CD1c-positive myeloid dendritic cell (primary cell): Measurements from ENCODE around the gene CHTOP.
A peak's percentile ranks its signal among the peaks of the same experiment; 100 is the strongest.
"Not testable (repeated sequence)": the region's sequence is repeated elsewhere in the genome, so short reads cannot be mapped to it uniquely, and the experiment has no call there.

Source experiments
- DNase-seq: peaks from one replicate; pipeline ENCODE4 v3.0.0-alpha.2; 2016; ENCODE audit errors: extremely low spot score

CHTOP gene

DNA sequence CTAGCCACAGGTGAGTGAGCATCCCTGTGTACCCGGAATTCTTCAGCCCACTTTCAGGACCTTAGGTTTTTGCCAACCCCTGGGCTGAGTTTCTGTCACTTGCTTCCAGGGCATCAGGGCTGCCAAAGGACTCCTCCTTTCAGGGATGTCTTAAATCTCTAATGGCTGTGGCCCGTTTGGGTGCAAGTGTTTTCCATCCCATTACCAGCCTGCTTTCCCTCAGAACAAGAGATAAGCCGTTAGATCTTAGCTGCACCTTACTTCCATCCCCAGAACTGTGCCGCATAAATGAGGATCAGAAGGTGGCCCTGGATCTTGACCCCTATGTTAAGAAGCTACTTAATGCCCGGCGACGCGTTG lies 25.3 kb downstream of the CHTOP start:
- no peak for DNase-seq

DNA sequence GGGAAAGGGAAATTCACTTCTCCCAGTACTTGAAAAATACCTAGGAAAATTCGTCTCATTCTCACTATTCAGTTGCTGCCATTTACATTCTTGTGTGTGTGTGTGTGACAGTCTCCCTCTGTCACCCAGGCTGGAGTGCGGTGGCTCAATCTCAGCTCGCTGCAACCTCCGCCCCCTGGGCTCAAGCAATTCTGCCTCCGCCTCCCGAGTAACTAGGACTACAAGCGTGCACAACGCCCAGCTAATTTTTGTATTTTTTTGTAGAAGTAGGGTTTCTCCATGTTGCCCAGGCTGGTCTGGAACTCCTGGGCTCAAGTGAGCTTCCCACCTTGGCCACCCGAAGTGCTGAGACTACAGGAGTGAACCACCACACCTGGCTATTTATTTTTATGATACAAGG lies 25.8 kb downstream of the CHTOP start:
- DNase-seq: no peak

DNA sequence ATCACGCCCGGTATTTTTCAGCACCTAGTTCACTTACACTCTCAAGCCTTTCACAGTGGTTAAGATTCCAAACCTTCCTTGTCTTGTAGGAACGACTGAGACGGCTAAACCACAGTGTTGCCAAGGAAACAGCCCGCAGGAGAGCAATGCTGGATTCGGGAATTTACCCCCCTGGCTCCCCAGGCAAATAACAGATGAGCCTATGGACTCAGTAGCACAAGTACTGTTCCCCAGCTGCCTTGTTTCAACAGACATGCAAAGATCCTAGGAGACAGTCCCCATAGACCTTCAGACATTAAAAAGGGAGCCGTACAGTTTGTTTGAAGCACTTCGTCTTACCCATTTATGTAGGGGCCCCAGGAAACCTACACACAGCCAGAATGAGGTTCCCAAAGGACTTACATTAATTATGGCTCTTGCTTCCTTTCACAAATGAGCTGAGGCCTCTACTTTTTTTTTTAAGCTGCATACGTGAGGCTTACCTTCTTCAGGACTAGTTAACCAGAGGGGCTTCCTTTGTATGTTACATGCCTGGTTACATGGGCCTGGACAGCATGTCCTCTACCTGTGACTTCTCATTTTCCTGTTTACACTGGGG lies 27.3 kb downstream of the CHTOP start:
- no peak for DNase-seq

DNA sequence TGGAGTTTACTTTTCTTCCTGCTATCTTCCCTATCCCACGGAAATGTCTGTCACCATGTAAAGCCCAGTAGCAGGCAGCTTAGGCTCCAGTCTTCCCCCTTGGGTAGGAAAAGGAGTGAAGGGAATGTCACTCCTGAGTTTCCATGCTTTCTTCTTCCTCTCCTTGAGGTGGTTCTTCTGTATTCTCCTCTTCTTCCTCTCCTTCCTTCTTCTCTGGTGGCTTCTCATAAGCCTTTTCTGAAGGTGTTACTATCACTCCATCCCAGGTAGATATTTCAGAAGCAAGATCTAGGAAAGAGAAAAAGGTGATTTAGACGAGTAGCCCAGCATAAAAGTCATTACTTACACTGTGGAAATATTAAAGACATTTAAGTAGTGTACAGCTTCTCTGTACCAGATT lies 28.4 kb downstream of the CHTOP start:
- DNase-seq: no peak

DNA sequence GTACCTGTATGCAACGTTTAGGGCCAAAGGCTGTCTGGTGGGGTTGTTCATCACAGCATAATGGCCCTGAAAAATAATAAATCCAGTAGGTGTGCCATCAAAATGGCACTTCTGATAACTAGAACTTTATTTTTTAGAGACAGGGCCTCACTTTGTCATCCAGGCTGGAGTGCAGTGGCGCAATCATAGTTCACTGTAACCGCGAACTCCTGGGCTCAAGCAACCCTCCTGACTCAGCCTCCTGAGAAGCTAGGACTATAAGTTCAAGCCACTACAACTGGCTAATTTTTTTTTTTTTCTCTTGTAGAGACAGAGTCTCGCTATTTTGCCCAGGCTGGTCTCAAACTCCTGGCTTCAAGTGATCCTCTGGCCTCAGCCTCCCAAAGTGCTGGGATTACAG lies 29.3 kb downstream of the CHTOP start:
- DNase-seq: no peak

DNA sequence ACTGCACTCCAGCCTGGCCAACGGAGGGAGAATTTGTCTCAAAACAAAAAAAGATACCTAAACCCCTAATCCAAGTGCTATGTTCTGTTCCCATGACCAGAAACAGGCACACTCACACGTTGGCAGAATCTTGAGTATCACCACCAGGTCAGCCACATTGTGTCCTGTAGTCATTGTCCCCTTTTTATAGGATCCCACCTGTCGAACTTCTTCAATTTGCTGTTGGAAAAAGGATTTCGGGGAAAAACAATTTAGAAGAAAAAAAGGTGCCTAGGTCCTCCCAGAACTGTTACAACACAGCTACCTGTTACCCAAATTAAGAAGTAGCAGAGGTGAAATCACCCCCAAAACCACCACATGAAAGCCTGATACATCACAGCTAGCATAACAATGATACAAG lies 33.6 kb downstream of the CHTOP start:
- no peak for DNase-seq

DNA sequence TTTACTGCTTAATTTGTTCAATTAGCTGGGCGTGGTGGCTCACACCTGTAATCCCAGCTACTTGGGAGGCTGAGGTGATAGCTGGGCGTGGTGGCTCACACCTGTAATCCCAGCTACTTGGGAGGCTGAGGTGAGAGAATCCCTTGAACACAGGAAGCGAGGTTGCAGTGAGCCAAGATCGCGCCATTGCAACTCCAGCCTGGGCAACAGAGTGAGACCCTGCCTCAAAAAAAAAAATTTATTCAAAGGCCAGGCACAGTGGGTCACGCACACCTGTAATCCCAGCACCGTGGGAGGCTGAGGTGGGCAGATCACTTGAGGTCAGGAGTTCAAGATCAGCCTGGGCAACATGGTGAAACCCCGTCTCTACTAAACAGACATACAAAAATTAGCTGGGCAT lies 34.8 kb downstream of the CHTOP start:
- not testable (repeated sequence) for DNase-seq

DNA sequence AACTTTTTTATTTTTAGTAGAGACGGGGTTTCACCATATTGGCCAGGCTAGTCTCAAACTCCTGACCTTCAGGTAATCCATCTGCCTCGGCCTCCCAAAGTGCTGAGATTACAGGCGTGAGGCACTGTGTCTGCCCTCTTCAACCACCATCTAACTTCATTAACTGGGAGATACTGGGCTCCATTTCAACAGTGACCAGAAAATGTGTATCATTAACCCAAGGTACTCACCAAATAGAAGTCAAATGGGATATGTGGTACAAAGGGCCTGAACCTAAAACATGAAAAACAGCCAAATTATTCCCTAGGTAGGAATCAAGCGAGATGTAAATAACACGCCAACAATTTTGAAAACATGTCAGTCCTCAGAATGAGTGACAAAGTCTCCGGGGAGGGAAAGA lies 35.7 kb downstream of the CHTOP start:
- DNase-seq: no peak

DNA sequence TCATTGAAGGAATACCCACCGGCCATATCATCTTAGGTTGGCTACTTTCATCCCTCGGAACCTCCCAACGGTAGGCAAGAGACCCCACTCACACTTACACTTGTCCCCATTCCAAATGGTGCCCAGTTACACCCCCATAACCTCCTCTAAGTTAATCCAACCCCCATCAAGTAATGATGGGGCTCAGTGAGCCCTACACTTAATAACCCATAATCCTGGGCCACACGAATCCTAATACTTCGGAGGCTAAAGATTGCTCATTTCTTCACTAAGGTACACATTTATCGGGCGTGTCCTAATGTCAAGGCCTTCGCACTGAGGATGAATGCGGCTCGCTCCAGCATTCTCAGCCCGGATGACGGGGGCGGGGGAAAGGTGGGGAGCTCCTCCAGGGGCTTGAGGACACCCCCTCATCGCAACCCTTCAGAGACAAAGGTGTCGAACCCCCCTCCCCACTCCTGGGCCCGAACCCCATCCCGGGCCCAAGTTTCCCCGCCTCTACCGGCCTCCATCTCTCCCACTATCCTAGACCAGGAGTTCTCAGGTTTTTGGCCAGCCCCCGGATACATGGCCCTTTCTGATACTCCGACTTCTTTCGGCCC lies 36.5 kb downstream of the CHTOP start:
- no peak for DNase-seq

DNA sequence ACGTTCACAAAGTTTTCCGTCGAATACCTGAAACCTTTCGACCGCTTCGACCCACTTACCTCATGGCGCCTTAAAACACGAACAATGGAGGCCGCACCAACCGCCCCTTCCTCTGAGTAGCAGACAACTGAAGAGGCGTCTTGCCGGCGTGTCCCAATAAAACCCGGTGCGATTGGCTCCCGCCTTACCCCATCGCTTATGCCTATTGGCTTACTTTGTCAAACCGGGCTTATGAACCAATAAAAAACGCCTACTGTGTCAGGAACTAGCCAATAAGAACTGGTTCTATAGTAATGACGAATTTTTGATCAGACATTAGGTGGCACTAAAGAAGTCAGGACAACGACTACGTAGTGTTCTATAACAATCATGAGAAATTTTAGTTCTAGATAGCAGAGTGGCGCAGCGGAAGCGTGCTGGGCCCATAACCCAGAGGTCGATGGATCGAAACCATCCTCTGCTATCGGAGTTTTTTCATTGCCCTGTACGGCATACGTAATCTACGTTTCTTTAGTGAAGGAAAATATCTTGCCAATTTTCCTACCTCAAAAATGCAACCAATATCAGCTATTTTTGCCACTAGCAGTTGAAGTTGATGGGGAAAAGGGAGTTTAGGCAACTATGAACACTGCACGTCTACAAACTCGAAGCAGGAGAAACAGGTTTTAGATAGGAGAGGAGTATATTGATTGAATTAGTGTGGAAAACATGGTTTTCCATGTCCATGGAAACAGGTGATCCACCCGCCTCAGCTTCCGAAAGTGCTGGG lies 37.2 kb downstream of the CHTOP start, which contains the start of gene ILF2:
Gene ILF2, minus strand, starts transcription at position 135 of the 769 bp plus-strand sequence. Its CDS starts 71 bp downstream, at position 64.
- peak; percentile 100 for DNase-seq

DNA sequence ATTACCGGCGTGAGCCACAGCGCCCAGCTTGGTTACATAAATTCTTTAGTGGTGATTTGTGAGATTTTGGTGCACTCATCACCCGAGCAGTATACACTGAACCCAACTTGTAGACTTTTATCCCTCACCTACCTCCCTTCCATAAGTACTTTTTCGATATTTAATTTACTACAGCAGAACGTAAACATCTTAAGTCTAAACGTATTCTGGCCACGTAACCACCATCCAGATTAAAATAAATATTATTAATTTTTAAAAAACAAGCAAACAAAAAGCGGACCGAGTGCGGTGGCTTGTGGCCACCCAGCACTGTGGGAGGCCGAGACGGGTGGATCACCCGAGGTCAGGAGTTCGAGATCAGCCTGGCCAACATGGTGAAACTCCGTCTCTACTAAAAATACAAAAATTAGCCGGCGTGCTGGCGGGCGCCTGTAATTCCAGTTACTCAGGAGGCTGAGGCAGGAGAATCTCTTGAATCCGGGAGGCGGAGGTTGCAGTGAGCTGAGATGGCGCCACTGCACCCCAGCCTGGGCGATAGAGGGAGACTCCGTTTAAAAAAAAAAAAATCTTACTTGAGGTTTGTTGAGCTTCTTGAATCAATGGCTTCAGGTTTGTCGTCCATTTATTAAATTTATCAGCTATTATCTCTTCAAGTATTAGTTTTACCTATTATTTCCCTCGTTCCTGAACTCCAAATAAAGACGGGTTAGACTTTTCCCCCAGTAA lies 37.9 kb downstream of the CHTOP start:
- DNase-seq: not testable (repeated sequence)

DNA sequence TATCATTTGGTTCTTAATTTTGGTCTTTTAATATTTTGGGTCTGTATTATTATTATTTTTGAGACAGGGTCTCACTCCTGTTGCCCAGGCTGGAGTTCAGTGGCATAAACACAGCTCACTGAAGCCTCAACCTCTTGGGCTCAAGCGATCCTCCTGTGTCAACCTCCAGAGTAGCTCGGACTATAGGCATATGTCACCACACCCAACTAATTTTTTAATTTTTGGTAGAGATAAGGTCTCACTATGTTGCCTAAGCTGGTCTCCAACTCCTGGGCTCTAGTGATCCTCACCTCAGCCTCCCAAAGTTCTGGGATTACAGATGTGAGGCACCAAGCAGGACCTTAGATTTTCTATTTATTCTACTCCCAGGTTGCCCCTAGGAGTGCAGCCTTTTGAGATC lies 39.6 kb downstream of the CHTOP start:
- no peak for DNase-seq

DNA sequence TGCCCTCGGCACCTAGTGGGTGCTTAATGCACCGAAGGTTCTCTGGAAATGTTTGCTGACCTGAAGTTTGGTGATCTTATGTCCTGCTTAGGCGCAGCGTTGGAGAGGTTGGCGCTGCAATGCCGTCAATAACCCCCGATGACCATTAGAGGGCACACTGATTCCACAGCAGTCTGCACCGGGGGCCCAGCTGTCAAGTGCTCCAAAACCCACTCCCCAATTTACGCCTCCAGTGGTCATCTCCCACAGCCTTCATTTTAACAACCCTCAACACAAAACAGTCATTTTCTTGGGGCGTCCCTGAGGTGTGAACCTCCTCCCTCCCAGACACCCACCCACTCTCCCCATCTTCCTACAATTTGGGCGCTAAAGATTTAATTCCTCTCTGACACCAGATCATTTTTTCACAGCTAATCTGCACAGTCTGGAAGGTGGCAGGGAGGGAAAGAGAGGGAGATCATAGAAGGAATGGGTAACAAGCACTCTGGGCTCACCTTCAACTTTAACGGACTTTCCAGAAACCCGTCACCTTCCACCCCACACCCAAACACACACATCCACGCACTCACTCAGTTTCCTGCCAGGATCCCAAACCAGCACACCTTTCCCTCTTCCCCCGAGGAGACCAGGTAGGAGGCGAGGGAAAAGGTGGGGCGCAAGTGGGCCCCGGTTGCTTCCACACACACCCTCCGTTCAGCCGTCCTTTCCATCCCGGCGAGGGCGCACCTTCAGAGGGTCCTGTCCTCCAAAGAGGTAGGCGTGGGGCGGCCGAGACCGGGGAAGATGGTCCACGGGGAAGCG lies 44.1 kb downstream of the CHTOP start:
- DNase-seq: peak; percentile 63

DNA sequence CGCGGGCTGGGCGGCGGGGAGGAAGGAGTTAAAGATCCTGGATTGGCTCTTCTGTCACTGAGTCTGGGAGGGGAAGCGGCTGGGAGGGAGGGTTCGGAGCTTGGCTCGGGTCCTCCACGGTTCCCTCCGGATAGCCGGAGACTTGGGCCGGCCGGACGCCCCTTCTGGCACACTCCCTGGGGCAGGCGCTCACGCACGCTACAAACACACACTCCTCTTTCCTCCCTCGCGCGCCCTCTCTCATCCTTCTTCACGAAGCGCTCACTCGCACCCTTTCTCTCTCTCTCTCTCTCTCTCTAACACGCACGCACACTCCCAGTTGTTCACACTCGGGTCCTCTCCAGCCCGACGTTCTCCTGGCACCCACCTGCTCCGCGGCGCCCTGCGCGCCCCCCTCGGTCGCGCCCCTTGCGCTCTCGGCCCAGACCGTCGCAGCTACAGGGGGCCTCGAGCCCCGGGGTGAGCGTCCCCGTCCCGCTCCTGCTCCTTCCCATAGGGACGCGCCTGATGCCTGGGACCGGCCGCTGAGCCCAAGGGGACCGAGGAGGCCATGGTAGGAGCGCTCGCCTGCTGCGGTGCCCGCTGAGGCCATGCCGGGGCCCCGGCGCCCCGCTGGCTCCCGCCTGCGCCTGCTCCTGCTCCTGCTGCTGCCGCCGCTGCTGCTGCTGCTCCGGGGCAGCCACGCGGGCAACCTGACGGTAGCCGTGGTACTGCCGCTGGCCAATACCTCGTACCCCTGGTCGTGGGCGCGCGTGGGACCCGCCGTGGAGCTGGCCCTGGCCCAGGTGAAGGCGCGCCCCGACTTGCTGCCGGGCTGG lies 44.9 kb downstream of the CHTOP start, which contains the start of gene NPR1:
Gene NPR1, plus strand, starts transcription at position 170 of the 818 bp plus-strand sequence. Its CDS starts 421 bp downstream, at position 591.
- DNase-seq: peak; percentile 46

DNA sequence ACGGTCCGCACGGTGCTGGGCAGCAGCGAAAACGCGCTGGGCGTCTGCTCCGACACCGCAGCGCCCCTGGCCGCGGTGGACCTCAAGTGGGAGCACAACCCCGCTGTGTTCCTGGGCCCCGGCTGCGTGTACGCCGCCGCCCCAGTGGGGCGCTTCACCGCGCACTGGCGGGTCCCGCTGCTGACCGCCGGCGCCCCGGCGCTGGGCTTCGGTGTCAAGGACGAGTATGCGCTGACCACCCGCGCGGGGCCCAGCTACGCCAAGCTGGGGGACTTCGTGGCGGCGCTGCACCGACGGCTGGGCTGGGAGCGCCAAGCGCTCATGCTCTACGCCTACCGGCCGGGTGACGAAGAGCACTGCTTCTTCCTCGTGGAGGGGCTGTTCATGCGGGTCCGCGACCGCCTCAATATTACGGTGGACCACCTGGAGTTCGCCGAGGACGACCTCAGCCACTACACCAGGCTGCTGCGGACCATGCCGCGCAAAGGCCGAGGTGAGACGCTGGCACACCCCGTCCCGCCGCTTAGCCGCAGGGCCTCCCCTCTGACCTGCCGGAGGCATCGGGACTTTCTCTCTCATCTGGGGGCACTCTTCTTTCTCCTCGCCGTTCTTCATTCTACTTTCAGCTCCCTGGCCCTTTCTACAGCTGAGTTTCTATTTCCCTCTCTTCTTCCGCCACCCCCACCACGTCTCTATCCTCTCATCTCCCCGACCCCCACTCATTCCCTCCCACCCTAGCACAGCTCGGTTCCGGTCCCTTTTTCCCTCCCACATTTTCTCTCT lies 45.7 kb downstream of the CHTOP start:
- DNase-seq: peak; percentile 39

DNA sequence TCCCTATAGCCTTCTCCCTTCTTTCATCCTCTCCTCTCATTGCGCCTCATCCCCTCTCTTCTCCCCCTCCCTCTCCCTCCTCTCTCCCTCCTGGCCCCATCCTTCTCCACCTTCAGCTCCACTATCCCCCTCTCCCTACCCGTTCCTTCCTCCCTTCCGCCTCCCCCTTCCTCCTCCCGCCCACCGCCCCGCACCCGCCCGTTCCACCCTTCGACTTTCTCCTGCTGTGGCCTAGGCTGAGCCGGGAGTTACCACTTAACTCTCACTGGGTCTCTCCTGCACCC lies 46.2 kb downstream of the CHTOP start:
- no peak for DNase-seq

DNA sequence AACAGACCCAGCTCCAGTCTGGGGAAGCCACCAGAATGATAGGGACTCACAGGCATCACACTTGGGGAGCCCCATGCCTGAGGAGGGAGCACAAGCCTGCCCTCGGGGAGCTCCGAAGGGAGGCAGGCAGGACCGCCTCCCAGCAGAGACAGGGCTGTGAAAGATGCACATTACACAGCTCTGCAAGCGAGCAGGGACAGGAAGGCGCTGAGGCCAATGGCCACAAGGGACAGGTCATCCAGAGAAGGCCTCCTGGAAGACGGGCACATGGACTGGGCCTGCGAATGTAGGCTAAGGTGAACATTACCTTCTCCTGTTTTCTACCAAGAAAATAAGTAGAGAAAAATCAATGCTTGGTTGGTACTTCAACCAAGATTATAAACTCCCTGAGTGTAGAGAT lies 48.9 kb downstream of the CHTOP start:
- DNase-seq: no peak

DNA sequence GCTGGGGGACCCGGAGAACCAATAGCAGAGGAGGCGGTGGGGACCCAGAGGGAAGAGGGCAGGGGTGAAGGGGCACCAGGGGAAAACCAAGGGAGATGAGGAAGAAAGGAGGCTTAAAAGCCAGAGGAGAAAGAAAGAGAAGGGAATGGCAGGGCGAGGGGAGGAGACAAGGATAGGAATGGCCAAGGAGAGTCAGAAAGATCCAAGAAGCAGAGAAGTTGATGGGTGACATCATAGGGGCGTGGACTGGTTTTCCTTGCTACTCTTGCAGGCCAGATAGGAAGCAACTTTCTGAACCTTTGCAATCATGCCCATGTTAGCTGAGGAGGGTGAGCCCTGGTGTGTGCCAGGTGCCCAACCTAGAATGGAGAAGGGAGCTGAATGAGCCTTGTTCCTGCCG lies 50.0 kb downstream of the CHTOP start:
- DNase-seq: no peak

DNA sequence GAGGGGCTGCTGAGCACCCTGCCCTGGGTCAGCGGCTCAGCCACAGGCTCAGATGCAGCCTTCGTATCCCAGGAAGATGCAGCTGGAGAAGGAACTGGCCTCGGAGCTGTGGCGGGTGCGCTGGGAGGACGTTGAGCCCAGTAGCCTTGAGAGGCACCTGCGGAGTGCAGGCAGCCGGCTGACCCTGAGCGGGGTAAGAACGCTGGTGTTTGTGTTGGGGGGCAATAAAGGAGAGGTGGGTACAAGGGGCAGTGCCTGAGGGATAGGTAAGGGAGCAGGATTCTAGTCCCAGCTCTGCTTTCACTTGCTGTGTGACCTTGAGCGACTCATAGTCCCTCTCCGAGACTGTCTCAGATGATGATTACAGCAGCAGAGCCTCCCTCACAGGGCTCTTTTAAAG lies 51.0 kb downstream of the CHTOP start:
- DNase-seq: no peak
